BLaER1 treated with 17β-estradiol and CSF1 and Interleukin-3, amounts not matched to agents 10 nM and 100 nM (cell line): ENCODE results near the gene GRPEL1.

Experiments used
- H3K27ac ChIP-seq, 11 experiments: shearing (Covaris generic); formaldehyde crosslinking; 2 replicates each; pipeline ENCODE4 v1.8.1; 2022
- H3K27me3 ChIP-seq, 11 experiments: shearing (Covaris generic); formaldehyde crosslinking; 2 replicates each; pipeline ENCODE4 v1.8.1; 2022
- H3K36me3 ChIP-seq, 11 experiments: shearing (Covaris generic); formaldehyde crosslinking; 2 replicates each; pipeline ENCODE4 v1.8.1; 2022
- H3K4me1 ChIP-seq, 10 experiments: shearing (Covaris generic); formaldehyde crosslinking; 2 replicates each; pipeline ENCODE4 v1.8.1; 2022
- H3K4me2 ChIP-seq, 11 experiments: shearing (Covaris generic); formaldehyde crosslinking; 2 replicates each; pipeline ENCODE4 v1.8.1; 2022
- H3K4me3 ChIP-seq, 10 experiments: shearing (Covaris generic); formaldehyde crosslinking; 2 replicates each; pipeline ENCODE4 v1.8.1; 2022
- H3K9ac ChIP-seq, 11 experiments: shearing (Covaris generic); formaldehyde crosslinking; 2 replicates each; pipeline ENCODE4 v1.8.1; 2022
- H3K9me3 ChIP-seq, 11 experiments: shearing (Covaris generic); formaldehyde crosslinking; replicated peaks in 1 of 11; 2 replicates each; pipeline ENCODE4 v1.8.1; 2022
- H4K20me1 ChIP-seq, 11 experiments: shearing (Covaris generic); formaldehyde crosslinking; 2 replicates each; pipeline ENCODE4 v1.8.1; 2022
- Cebpa-rat ChIP-seq, 11 experiments: shearing (Covaris generic); IDR thresholded peaks; 2 replicates each; pipeline ENCODE4 v1.8.1; 2022

Gene GRPEL1

GRCh38 chr4:7067452-7068278 lies at the start of gene GRPEL1:
TSS of gene GRPEL1 (minus strand) at chr4:7068064. CDS start at chr4:7068032, 32 bp downstream.
- Histone ChIP-seq H3K27ac (peak within 1 kb of the TSS; percentile 69 to 95 (median 93)), H3K9me3 (no peaks in the 10 kb centered on the region), H3K36me3 (peaks cover 24 to 43% (median 36%) of the 10 kb centered on the region in 11 experiments), H3K4me3 (peak within 1 kb of the TSS; percentile 86 to 99 (median 90)), H3K9ac (peak within 1 kb of the TSS; percentile 85 to 95 (median 93)), H3K4me2 (peak within 1 kb of the TSS; percentile 93 to 99 (median 96)), H3K27me3 (peaks cover 0 to 13% (median 9%) of the 10 kb centered on the region in 11 experiments; a peak in 10 of 22 replicates), H4K20me1 (peaks cover 39 to 52% (median 50%) of the 10 kb centered on the region in 11 experiments; a peak in 21 of 22 replicates), H3K4me1 (peaks cover 34 to 43% (median 38%) of the 10 kb centered on the region in 10 experiments)
- no peak for TF ChIP-seq Cebpa-rat (IDR thresholded peaks at IDR 0.05)

DNA sequence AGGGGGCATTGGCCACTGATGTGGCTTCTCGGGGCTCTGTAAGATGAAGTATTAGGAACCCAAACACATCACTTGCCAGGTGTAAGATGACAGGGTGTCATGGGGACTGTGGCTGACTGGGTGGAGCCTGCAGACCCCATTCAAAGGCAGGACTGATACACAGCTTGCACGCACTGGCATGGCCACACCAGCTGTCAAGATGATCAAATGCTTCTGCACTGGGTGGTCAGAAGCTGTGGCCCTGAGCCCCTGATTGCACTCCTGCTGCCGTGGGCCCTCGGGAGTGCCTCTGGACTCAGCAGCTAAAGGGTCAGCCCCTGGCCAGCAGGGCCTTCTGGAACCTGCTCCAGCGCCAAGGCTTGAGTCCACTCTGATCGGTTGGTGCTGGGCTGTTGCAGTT lies 48.8 kb upstream of the GRPEL1 start:
- peaks cover 7 to 22% (median 11%) of the 10 kb centered on the region in 11 experiments; a peak in 21 of 22 replicates for H3K9me3 ChIP-seq
- no peak overlapping the region for H3K4me3 ChIP-seq
- H3K27ac ChIP-seq, result no peak overlapping the region
- TF ChIP-seq Cebpa-rat (IDR thresholded peaks at IDR 0.05), result no peak
- no peaks in the 10 kb centered on the region for H4K20me1 ChIP-seq
- no peaks in the 10 kb centered on the region for H3K27me3 ChIP-seq
- H3K9ac ChIP-seq, result no peak overlapping the region
- peaks cover 0 to 3% (median 0%) of the 10 kb centered on the region in 10 experiments; a peak in 1 of 20 replicates for H3K4me1 ChIP-seq
- peaks cover 0 to 6% (median 0%) of the 10 kb centered on the region in 11 experiments; a peak in 1 of 22 replicates for H3K36me3 ChIP-seq
- no peak overlapping the region for H3K4me2 ChIP-seq

DNA sequence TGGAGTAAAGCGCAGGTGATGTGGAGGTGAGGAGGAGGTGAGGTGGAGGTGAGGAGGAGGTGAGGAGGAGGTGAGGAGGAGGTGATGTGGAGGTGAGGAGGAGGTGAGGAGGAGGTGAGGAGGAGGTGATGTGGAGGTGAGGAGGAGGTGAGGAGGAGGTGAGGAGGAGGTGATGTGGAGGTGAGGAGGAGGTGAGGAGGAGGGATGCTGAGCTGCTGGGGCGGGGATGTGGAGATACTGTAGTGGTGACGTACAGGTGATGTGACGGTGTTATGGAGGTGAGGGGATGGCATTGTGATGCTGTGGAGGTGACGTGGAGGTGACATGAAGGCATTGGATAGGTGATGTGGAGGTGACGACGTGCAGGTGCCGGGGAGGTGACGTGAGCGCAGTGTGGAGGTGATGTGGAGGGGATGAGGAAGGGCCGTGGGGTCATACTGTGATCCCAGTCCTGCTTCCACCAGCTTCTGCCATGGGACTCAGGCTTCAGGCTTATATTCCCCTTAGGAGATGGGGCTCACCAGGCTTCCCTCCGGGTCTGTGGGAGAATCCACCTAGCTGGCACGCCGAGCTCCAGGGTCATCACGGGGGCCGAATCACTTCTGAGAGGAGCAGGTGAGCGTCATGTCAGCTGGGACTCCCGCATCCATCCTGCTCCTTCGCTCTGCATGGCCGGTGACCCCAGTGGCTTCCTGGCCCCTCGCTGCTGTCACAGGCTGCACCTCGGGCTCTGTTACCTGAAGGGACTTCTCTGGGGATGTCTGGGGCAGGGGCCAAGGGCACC lies 47.9 kb upstream of the GRPEL1 start:
- no peak for TF ChIP-seq Cebpa-rat (IDR thresholded peaks at IDR 0.05)
- Histone ChIP-seq H3K27ac (no peak overlapping the region), H3K9me3 (peaks cover 13 to 30% (median 21%) of the 10 kb centered on the region in 11 experiments; a peak in 21 of 22 replicates), H4K20me1 (no peaks in the 10 kb centered on the region), H3K4me1 (peaks cover 0 to 3% (median 0%) of the 10 kb centered on the region in 10 experiments; a peak in 1 of 20 replicates), H3K36me3 (peaks cover 0 to 6% (median 0%) of the 10 kb centered on the region in 11 experiments; a peak in 1 of 22 replicates), H3K4me3 (no peak overlapping the region), H3K9ac (no peak overlapping the region), H3K27me3 (no peaks in the 10 kb centered on the region), H3K4me2 (no peak overlapping the region)

- Histone ChIP-seq H4K20me1 (no peaks in the 10 kb centered on the region), H3K4me3 (no peak overlapping the region), H3K4me2 (no peak overlapping the region), H3K4me1 (0 out of 20 replicates have a peak, but pooled peaks cover 0 to 2% (median 0%) of the 10 kb centered on the region in 10 experiments), H3K36me3 (peaks cover 0 to 6% (median 0%) of the 10 kb centered on the region in 11 experiments; a peak in 1 of 22 replicates), H3K27me3 (no peaks in the 10 kb centered on the region), H3K9me3 (peaks cover 19 to 32% (median 29%) of the 10 kb centered on the region in 11 experiments; a peak in 21 of 22 replicates), H3K27ac (no peak overlapping the region), H3K9ac (no peak overlapping the region)
- TF ChIP-seq Cebpa-rat (IDR thresholded peaks at IDR 0.05), result no peak
These were observed 44.8 kb upstream of the GRPEL1 start for GRCh38 chr4:7112656-7113055.

- Histone ChIP-seq H3K4me2 (no peak overlapping the region), H3K4me1 (peaks cover 0 to 6% (median 0%) of the 10 kb centered on the region in 10 experiments; a peak in 1 of 20 replicates), H3K9me3 (peaks cover 19 to 32% (median 27%) of the 10 kb centered on the region in 11 experiments; a peak in 21 of 22 replicates), H3K4me3 (no peak overlapping the region), H3K36me3 (peaks cover 0 to 6% (median 0%) of the 10 kb centered on the region in 11 experiments; a peak in 1 of 22 replicates), H3K9ac (no peak overlapping the region), H3K27ac (no peak overlapping the region), H4K20me1 (no peaks in the 10 kb centered on the region), H3K27me3 (no peaks in the 10 kb centered on the region)
- no peak for TF ChIP-seq Cebpa-rat (IDR thresholded peaks at IDR 0.05)
These were observed 43.6 kb upstream of the GRPEL1 start for GRCh38 chr4:7111441-7111840.

DNA sequence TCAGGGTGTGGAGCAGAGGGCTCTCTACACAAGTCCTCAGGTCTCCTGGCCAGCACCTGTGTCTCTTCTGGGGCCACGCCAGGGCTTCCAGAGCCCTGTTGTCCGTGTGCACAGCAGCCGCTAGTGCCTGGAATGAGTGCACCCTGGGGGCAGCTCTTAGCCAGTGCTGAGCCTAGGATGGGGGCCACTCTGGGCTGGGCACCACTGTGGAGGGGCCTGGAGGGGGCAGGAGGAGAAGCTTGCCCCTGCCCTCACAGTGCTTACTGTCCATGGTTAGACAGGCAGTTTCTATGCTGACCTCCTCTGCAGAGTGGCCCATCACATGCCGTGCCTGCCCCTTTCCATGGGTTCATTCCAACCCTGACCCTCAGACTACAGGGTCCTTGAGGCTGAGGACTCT lies 42.7 kb upstream of the GRPEL1 start:
- Histone ChIP-seq H3K4me1 (peaks cover 0 to 6% (median 0%) of the 10 kb centered on the region in 10 experiments; a peak in 1 of 20 replicates), H3K27me3 (no peaks in the 10 kb centered on the region), H3K36me3 (peaks cover 0 to 6% (median 0%) of the 10 kb centered on the region in 11 experiments; a peak in 1 of 22 replicates), H3K9me3 (peaks cover 19 to 32% (median 27%) of the 10 kb centered on the region in 11 experiments; a peak in 21 of 22 replicates), H3K4me3 (no peak overlapping the region), H4K20me1 (no peaks in the 10 kb centered on the region), H3K27ac (no peak overlapping the region), H3K4me2 (no peak overlapping the region), H3K9ac (no peak overlapping the region)
- TF ChIP-seq Cebpa-rat (IDR thresholded peaks at IDR 0.05), result no peak

DNA sequence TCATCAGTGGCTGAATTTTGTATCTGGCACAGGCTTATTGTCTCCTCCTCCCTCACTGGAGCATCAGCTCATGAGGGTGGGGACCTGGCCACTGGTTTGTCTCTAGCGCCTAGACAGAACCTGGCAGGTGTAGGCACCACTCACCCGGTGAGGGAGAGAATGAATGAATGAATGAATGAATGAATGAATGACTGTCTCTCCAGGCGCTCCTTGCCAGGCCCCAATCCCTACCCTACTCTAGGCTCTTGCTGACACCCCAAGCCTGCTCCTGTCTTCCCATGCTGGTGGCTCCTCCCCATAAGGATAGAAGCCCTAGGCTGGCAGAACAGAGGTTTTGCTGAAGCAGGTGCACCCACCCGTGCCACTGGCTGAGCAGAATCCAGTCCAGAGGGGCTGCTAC lies 41.3 kb upstream of the GRPEL1 start:
- Histone ChIP-seq H3K4me3 (no peak overlapping the region), H3K4me2 (no peak overlapping the region), H3K36me3 (peaks cover 0 to 6% (median 0%) of the 10 kb centered on the region in 11 experiments; a peak in 1 of 22 replicates), H4K20me1 (no peaks in the 10 kb centered on the region), H3K9me3 (peaks cover 19 to 32% (median 27%) of the 10 kb centered on the region in 11 experiments; a peak in 21 of 22 replicates), H3K27me3 (no peaks in the 10 kb centered on the region), H3K4me1 (peaks cover 0 to 8% (median 0%) of the 10 kb centered on the region in 10 experiments; a peak in 4 of 20 replicates), H3K27ac (no peak overlapping the region), H3K9ac (no peak overlapping the region)
- TF ChIP-seq Cebpa-rat (IDR thresholded peaks at IDR 0.05), result no peak

GRCh38 chr4:7108660-7109059 lies 40.8 kb upstream of the GRPEL1 start:
- Histone ChIP-seq H3K9ac (no peak overlapping the region), H3K4me1 (peaks cover 0 to 12% (median 4%) of the 10 kb centered on the region in 10 experiments; a peak in 11 of 20 replicates), H3K27ac (no peak overlapping the region), H3K9me3 (peaks cover 19 to 32% (median 27%) of the 10 kb centered on the region in 11 experiments; a peak in 21 of 22 replicates), H3K4me3 (no peak overlapping the region), H3K36me3 (peaks cover 0 to 6% (median 0%) of the 10 kb centered on the region in 11 experiments; a peak in 1 of 22 replicates), H3K4me2 (no peak overlapping the region), H3K27me3 (no peaks in the 10 kb centered on the region), H4K20me1 (no peaks in the 10 kb centered on the region)
- TF ChIP-seq Cebpa-rat (IDR thresholded peaks at IDR 0.05), result no peak
